GM12891 (cell line): ENCODE measurements around the gene TMCO4.

Experiments
- PAX5 ChIP-seq: IDR thresholded peaks from 2 replicates; pipeline ENCODE4 v1.6.1; 2011; ENCODE audit warnings: low read length, moderate library complexity, mild to moderate bottlenecking; ENCODE audit not compliant: insufficient read depth, severe bottlenecking
- POLR2A ChIP-seq: IDR thresholded peaks from 2 replicates; pipeline ENCODE4 v1.6.1; 2011; ENCODE audit warnings: low read depth, low read length, control low read depth
- POLR2AphosphoS5 ChIP-seq: IDR thresholded peaks from 2 replicates; pipeline ENCODE4 v1.6.1; 2011; ENCODE audit warnings: low read depth, low read length, control low read depth
- TAF1 ChIP-seq: IDR thresholded peaks from 2 replicates; pipeline ENCODE4 v1.6.1; 2011; ENCODE audit warnings: low read depth, low read length, control low read depth

DNA sequence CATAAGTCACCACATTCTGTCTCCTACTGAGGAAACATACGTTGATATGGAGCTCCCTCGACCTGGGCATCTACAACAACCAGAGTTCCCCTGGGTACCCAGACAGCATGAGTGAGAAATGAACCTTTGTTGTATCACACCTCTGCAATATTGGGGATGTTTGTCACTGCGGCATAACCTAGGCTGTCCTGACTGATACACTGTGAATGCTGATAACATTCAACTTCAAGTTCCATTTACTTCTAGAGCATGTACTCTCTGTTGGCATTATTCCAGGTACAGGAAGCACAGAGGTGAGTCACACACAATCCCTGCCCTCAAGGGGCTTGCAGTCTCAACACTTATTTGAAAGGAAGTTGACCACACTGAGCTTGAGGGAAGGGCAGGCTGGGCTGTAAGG, 69.5 kb downstream of the TMCO4 start:
- TF ChIP-seq TAF1 (no peak), POLR2A (no peak), POLR2AphosphoS5 (no peak), PAX5 (no peak)
